ENCODE measurements around the gene ADGRE3.

GRCh38 chr19:14612657-14613056 is 62.0 kb downstream of the ADGRE3 start:
- TF ChIP-seq CTCF (IDR thresholded peaks at IDR 0.05; ENCODE audit: borderline replicate concordance, extremely low read depth, low read length, poor library complexity, severe bottlenecking) (no peak), EZH2 (IDR thresholded peaks at IDR 0.05; ENCODE audit: borderline replicate concordance, low read depth, low read length, severe bottlenecking) (no peak)
